Motor neuron (in vitro differentiated cells): ENCODE data around the gene SMIM41. TPM values are rescaled to one million over a fixed set of nuclear protein-coding genes. Genes with fewer than 3 reads are reported as not detected.

Experiments used
- ATAC-seq, 8 experiments: fragments of 200-7000 bp; cut with Tn5 transposase; replicated peaks in 6 of 8; 2 replicates each; pipeline ENCODE4 v1.8.0; 2021; ENCODE audit warnings: mild to moderate bottlenecking in 8 of 8, moderate library complexity in 8 of 8
- H3K27ac ChIP-seq, 2 donors: fragments of 250-450 bp; sonication (Bioruptor Pico); 2 replicates each; pipeline ENCODE4 v1.9.0; 2021; ENCODE audit warnings: antibody characterized with exemption in 2 of 2, mild to moderate bottlenecking in 2 of 2, moderate library complexity in 1 of 2
- H3K4me1 ChIP-seq, 2 donors: fragments of 250-450 bp; sonication (Bioruptor Pico); replicated peaks in 1 of 2; 2 replicates each; pipeline ENCODE4 v1.6.1; 2021; ENCODE audit warnings: antibody characterized with exemption in 2 of 2, mild to moderate bottlenecking in 2 of 2, moderate library complexity in 1 of 2
- H3K4me3 ChIP-seq, 5 donors: fragments of 250-450 bp; sonication (Bioruptor Pico); 2 replicates each; pipeline ENCODE4 v1.9.0; 2021; ENCODE audit warnings: antibody characterized with exemption in 5 of 5, mild to moderate bottlenecking in 5 of 5, moderate library complexity in 4 of 5
- WGBS, 10 experiments: fragments of 450-650 bp; shearing (Covaris generic); methylation state at CpG; one replicate each; pipeline ENCODE4 v1.0.0; 2022; 5-methylcytosine and 5-hydroxymethylcytosine counted together
- in situ Hi-C, 9 experiments: fragments of 400-800 bp; cut with MboI; loops; one replicate each; pipeline ENCODE4 v1.15.0; 2021; ENCODE audit warnings: low sequenced_read_pairs in 9 of 9, low pct_unique_long_range_greater_than_20kb in 2 of 9; ENCODE audit not compliant: unreplicated experiment in 9 of 9
- total RNA-seq, 8 experiments: library from RNA; unstranded; fragments of 300-600 nt; gene quantifications; 2 replicates each; pipeline versions ENCODE4 v1.2.3 to v1.2.4, GENCODE V29; 2022

The SMIM41 gene
- total RNA-seq, 8 experiments from 2014 or later: not detected

DNA sequence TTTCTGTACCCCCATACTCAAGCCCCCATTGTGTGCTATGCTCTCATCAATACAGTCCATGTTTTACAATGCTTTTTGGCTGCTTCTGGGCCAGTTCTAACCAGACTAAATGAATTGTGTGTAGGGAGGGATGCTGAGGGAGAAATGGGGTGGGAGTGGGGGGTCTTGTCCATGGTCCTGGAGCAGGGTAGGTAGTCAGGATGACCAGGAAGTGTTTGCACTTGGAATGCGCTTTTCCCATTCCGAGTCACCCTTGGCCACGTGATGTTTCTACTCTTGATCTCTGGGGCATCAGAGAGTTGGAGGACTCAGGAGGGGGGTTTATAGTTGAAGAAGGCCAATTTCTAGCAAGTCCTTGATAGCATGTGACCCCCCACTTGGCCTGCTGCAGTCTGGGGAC lies 1.2 kb upstream of the SMIM41 start:
- 71 to 90% methylated on average over 3 of the region's 3 CpGs; no CpG with 5 or more reads in 8 of the 10 experiments for WGBS, 10 experiments
- H3K27ac ChIP-seq: no peak overlapping the region
- no peak for ATAC-seq
- in situ Hi-C loops: no loop called here
- peaks cover 22 to 24% of the 10 kb centered on the region in 2 donors for H3K4me1 ChIP-seq
- no peak overlapping the region for H3K4me3 ChIP-seq

DNA sequence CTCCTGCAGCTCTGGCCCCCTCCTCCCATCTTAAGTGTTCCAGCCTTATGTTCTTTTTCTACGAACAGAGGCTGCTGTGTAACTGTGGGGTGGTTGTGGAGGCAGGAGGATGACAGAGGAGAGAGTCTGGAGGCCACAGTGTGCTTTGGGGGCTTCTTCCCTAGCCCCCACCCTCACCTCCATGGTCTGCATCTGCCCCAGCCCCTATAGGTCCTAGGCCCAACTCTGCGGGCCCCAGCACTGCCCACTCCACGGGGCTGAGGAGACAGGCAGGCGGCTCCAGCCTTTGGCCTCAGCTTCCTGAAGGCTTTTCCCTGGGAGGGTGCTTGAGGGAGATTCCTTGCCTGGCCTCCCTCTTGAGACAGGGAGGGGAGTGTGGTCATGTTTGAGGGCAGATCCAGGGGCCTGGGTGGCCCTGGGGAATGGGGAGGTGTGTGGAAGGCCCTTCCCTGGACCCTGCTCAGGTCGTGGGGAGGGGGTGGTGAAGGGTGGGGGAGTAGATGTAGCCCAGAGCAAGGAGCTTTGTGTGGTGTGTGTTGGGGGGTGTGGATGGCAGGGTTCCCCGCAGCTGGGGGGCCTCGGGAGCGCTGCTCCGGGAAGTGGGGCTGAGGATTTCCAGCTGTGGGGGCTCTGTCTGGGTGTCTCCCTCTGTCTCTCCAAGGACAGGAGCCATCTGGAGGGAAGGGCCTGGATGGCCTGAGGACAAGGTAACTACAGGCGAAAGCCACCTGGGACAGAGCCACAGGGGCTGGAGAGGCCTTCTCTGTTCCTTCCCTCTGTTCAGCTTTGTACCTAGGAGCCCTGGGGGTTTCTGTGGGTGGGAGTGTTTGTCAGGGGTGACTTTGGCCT lies 1.1 kb downstream of the SMIM41 start:
- no peak overlapping the region for H3K4me3 ChIP-seq
- WGBS, 10 experiments: no CpG with 5 or more reads among the region's 10 CpGs
- in situ Hi-C loops: loop anchor here in 2 of 9 experiments (10.0 kb wide), 1 partner anchor 56 kb away; no protein-coding TSS in a partner anchor

DNA sequence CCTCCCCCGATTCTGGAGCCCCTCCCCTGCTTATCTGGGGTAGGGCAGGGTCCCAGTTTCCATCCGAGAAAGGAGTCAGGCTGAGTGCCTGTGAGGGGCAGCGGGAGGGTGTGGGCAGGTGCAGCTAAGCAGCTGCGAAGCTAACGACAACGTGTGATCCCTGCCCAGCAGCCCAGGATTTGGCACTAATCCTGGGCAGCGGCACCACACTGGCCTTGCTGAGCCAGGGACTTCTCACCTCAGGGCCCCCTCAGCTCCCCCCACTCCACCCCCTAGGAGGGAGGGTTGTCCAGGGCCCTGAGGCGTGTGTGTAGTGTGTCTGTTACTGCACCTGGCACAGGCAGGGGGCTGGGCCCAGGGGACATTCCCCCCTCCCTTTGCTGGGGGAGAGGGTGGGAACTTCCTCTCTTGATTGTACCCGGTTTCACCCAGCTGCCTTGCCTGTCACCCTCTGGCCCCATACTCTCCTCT lies 1.8 kb downstream of the SMIM41 start:
- in situ Hi-C loops: loop anchor here in 2 of 9 experiments (10.0 kb wide), 1 partner anchor 56 kb away; no protein-coding TSS in a partner anchor
- Histone ChIP-seq H3K4me3 (no peak overlapping the region), H3K27ac (no peak overlapping the region), H3K4me1 (peaks cover 23 to 25% of the 10 kb centered on the region in 2 donors)
- 20 to 50% methylated on average over 1 to 4 of the region's 9 CpGs; no CpG with 5 or more reads in 8 of the 10 experiments for WGBS, 10 experiments
- peak in 4 of 8 experiments; percentile 7 to 20 (median 10) for ATAC-seq

More for the DNA sequence above, 1.1 kb downstream of the SMIM41 start:
- peak in 1 of 8 experiments; percentile 8 for ATAC-seq
- Histone ChIP-seq H3K4me1 (peaks cover 23 to 25% of the 10 kb centered on the region in 2 donors), H3K27ac (no peak overlapping the region)

DNA sequence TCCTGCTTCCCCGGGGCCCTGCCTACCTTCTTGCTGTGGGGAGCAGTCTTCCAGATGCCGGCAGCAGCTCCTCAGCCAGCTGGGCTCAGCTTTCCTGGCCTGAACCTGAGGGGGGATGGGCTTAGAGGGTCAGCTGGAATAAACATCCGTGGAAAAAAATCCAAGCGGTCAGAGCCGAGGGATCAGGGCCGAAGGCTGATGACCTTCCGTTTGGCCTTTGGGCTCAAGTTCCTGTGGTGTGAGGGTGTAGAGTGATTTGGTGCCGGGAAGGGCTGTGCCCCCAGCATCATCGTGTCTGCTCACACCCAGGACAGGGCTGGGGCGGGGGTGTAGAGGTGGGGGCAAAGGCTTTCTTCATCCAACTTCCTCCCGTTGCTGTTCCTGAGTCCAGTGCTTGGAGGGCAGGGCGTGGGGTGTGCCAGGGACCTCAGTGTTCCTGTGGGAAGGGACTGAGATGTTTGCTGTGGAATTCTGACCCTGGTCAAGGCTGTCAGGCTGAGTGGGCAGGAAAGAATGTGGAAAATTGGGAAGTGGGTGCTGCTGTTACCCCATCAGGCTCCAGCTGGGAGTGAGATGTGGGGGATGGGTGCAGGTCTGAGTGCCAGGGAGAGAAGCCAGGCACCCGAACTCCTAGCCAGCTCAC lies 2.6 kb downstream of the SMIM41 start:
- no peak overlapping the region for H3K4me3 ChIP-seq
- no peak for ATAC-seq
- WGBS, 10 experiments: 0 to 26% methylated on average over 1 to 5 of the region's 13 CpGs; no CpG with 5 or more reads in 8 of the 10 experiments
- H3K4me1 ChIP-seq: peaks cover 23 to 25% of the 10 kb centered on the region in 2 donors
- H3K27ac ChIP-seq: peak overlapping the region in 1 of 2 donors; percentile 30
- in situ Hi-C loops: loop anchor here in 2 of 9 experiments (10.0 kb wide), 1 partner anchor 57 kb away; no protein-coding TSS in a partner anchor

DNA sequence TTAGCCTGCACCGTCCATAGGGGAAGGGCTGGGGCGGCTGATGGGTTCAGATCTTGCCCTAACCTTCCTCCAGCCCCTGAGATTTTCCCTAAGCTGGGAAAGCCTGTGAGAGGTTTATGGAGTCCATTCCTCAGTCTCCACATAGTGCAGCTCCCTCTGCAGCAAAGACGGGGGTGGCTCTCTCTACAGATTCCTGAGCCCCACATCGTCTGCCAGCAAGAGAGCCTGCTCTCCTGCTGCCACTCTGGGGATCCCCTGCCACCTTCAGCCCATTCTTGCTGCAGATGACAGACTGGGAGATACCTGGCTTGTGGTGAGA lies 3.1 kb downstream of the SMIM41 start:
- no peak overlapping the region for H3K4me3 ChIP-seq
- 40 to 90% (median 80%) methylated on average over 1 to 2 of the region's 4 CpGs; no CpG with 5 or more reads in 7 of the 10 experiments for WGBS, 10 experiments
- peaks cover 23 to 25% of the 10 kb centered on the region in 2 donors for H3K4me1 ChIP-seq
- H3K27ac ChIP-seq: peak overlapping the region; percentile 25 to 52
- in situ Hi-C loops: loop anchor here in 2 of 9 experiments (10.0 kb wide), 1 partner anchor 58 kb away; no protein-coding TSS in a partner anchor
- no peak for ATAC-seq

DNA sequence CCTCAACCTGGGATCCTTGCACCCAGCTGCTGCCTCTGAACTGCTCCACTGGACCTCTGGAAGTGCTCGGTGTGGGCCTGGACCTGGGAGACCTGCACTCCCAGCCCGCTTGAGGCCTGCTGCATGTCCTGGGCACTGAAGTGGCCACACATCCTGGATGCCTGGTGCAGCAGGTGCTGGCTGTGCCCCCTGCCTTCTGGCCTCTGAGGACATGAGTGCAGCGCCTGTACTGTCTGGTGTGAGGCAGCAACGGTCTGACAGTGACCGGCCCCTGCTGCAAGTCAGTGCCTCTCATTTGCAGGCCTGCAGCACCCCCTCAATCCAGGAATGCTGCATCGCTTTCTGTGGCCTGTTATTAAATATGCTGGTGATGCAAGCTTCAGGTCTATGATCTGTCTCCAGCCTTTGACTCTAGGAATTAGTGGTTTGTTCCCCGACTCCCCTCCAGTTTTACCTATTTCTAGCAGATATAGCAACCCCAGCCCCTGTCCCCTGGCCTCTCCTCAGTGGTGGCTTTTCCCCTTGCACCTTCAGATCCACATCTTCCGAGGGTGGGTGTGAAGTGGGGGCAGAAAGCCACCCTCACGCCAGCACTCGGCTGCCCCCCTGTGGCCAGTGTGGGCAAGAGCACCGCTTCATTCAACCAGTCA lies 3.6 kb downstream of the SMIM41 start:
- WGBS, 10 experiments: 25 to 100% (median 76%) methylated on average over 1 to 4 of the region's 11 CpGs; no CpG with 5 or more reads in 7 of the 10 experiments
- in situ Hi-C loops: loop anchor here in 2 of 9 experiments (10.0 kb wide), 1 partner anchor 58 kb away; no protein-coding TSS in a partner anchor

DNA sequence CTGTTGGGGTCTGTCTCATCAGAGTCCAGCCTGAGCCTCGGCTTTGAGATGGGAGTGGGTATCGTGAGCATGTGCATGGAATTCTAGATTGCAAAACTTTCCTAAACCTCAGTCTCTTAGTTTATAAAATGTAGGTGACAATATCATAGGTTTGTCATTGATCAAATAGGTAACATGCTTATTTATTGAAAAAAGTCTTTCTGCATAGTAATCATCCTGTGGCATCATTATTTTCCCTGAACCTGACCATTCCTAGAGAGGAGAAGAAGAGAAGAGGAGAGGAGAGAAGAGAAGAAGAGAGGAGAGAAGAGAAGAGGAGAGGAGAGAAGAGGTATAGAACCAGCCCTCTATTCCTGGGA lies 4.1 kb downstream of the SMIM41 start:
- Histone ChIP-seq H3K4me3 (no peak overlapping the region), H3K4me1 (peaks cover 23 to 25% of the 10 kb centered on the region in 2 donors), H3K27ac (no peak overlapping the region)
- WGBS, 10 experiments: 0 to 40% (median 0%) methylated on average over 1 to 2 of the region's 2 CpGs; no CpG with 5 or more reads in 6 of the 10 experiments
- in situ Hi-C loops: loop anchor here in 2 of 9 experiments (10.0 kb wide), 1 partner anchor 59 kb away; no protein-coding TSS in a partner anchor
- ATAC-seq: no peak

More for the DNA sequence above, 3.6 kb downstream of the SMIM41 start:
- no peak overlapping the region for H3K4me3 ChIP-seq
- H3K27ac ChIP-seq: peak overlapping the region; percentile 25 to 52
- ATAC-seq: peak; percentile 27 to 96 (median 90)
- peaks cover 23 to 25% of the 10 kb centered on the region in 2 donors for H3K4me1 ChIP-seq

DNA sequence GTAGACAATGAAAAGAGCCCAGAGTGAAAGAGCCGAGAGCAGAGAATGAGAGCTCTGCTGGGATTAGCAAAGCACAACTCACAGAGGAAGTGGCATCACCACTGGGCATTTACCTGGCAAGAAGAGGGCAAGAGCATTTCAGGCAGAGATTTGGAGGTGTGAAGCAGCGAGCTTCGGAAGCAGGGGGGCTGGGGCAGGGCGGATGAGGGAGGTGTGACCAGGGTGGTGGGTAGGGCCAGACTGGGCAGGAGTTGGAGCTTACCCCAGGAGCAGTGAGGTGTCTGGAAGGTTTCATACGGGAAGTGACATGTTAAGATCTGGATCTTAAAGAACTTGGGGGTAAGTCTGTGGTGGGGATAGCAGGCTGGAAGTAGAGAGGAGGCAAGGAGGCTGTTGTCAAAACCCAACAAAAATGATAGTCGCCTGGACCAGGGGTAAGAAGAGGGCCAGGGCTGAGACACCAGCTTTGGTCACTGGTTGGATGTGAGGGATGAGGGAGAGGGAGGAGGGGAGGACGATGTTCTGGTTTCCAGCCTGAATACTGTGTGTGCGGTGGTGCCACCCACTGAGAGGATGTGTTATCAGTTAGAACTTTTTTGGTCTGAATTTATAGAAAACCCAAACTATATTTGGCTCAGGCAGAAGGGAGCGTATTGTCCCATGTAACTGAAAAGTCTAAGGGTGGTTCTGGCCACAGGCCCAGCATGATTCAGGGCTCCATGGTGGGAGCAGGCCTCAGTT lies 5.2 kb downstream of the SMIM41 start:
- Histone ChIP-seq H3K27ac (no peak overlapping the region), H3K4me3 (no peak overlapping the region), H3K4me1 (peaks cover 23 to 25% of the 10 kb centered on the region in 2 donors)
- ATAC-seq: no peak
- WGBS, 10 experiments: 62 to 100% (median 82%) methylated on average over 1 to 4 of the region's 9 CpGs; no CpG with 5 or more reads in 2 of the 10 experiments
- in situ Hi-C loops: loop anchor here in 2 of 9 experiments (10.0 kb wide), 1 partner anchor 60 kb away; no protein-coding TSS in a partner anchor

DNA sequence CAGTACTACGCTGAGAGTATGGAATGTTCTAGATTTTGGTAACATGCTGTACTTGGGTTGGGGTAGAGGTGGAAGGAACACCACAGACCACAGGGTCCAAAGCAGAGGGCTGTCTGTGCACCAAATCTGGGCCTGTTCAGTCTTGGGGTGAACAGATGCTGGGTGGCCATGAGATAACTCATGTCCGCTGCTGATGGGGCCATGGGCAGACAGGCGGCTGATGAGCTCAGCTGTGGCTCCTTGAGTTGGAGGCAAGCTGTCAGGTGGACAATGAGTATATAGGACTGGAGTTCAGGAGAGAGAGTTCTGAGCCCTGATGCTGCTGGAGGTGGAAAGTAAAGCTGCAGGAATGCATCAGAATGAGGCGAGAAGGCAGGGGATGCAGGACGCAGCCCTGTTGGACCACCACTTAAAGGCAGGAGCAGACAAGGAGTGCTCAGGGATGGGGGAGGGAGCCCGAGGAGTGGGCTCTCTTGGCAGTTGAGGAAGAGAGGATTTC lies 6.2 kb downstream of the SMIM41 start:
- Histone ChIP-seq H3K4me3 (no peak overlapping the region), H3K27ac (no peak overlapping the region), H3K4me1 (peaks cover 23 to 25% of the 10 kb centered on the region in 2 donors)
- ATAC-seq: no peak
- in situ Hi-C loops: loop anchor here in 2 of 9 experiments (10.0 kb wide), 1 partner anchor 61 kb away; no protein-coding TSS in a partner anchor
- WGBS, 10 experiments: 44 to 100% (median 80%) methylated on average over 1 to 4 of the region's 6 CpGs; no CpG with 5 or more reads in 4 of the 10 experiments

DNA sequence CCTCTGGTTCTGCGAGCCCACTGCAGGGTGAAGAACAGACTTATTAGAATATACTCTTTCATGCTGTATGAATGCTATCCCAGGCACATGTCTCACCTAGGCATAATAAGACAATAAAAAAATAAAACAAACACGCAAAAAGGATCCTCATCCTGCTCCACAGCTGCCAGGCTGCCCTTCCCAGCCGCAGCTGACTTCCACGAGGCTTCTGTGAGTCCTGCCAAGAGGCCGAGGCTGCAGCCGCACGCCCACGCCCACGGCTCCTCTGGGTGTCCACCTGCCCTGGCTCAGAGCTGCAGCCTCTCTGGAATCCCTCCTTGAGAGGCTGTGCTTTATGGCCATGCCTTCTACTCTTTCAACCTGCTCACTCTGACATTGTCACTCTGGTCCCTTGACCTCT lies 6.9 kb downstream of the SMIM41 start:
- Histone ChIP-seq H3K4me1 (peaks cover 18 to 19% of the 10 kb centered on the region in 2 donors), H3K4me3 (no peak overlapping the region), H3K27ac (no peak overlapping the region)
- in situ Hi-C loops: loop anchor here in 2 of 9 experiments (10.0 kb wide), 1 partner anchor 62 kb away; no protein-coding TSS in a partner anchor
- ATAC-seq: peak in 3 of 8 experiments; percentile 62 to 85 (median 64)
- 60 to 85% (median 67%) methylated on average over 1 to 6 of the region's 9 CpGs; no CpG with 5 or more reads in 6 of the 10 experiments for WGBS, 10 experiments

DNA sequence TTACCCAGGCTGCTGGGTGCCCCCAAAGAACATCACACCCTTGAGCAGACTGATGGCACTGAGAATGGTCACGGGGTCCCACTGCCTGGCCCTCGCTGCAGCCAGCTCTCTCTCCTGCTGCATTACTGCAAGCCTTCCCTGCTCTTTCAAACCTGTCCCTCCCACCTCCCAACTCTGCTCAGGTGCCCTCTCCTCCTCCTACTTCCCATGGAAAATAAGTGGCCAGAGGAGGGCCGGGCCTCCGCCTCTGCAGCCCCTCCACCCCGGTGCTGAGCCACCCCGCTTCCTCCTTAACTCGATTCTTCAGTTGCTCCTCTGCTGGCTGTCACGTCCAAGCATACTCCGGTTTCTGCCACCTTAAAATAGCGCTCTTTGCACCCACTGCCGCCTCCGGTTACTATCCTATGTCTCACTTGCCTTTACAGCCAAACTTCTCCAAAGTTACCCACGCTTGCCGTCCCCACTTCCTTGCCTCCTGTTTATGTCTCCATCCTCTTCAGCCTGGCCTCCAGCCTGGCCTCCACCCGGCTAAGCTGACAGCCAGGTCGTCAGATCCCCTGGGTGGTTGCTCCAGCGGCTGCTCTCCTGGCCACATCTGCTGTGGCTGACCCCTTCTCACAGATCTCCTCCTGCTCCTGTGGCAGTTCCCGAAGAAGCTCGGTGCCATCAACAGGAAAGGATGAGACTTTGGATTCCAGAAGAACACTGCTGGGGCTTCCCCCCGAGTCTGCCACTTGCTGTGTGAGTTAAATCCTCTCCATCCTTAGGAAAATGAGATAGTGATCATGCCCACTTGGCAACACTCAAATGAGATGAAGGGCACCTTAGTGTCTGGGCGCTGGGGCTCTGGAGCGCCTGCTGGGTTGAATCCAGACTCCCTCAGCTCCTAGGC lies 7.7 kb downstream of the SMIM41 start:
- 72 to 87% (median 74%) methylated on average over 4 to 14 of the region's 22 CpGs; no CpG with 5 or more reads in 6 of the 10 experiments for WGBS, 10 experiments
- ATAC-seq: no peak
- in situ Hi-C loops: loop anchor here in 2 of 9 experiments (10.0 kb wide), 1 partner anchor 62 kb away; no protein-coding TSS in a partner anchor
- Histone ChIP-seq H3K27ac (no peak overlapping the region), H3K4me3 (no peak overlapping the region), H3K4me1 (peaks cover 9 to 11% of the 10 kb centered on the region in 2 donors)
